RWPE2 (cell line): ENCODE data around the gene ELL.

Source experiments
- ATAC-seq: fragments of 200-7000 bp; cut with Tn5 transposase; 3 replicates; pipeline ENCODE4 v1.9.1; 2021; ENCODE audit warnings: low read depth
- DNase-seq: peaks from one replicate; pipeline ENCODE4 v3.0.0-alpha.2; 2020; ENCODE audit warnings: low spot score
- H3K27ac ChIP-seq: fragments of 450-650 bp; 2 replicates; pipeline ENCODE4 v1.5.1; 2017; ENCODE audit warnings: mild to moderate bottlenecking; ENCODE audit not compliant: poor library complexity, severe bottlenecking
- H3K27me3 ChIP-seq: fragments of 250-450 bp; sonication (Bioruptor Pico); 2 replicates; pipeline ENCODE4 v1.5.1; 2021; ENCODE audit warnings: mild to moderate bottlenecking, moderate library complexity; ENCODE audit not compliant: insufficient read depth, poor library complexity, severe bottlenecking
- H3K36me3 ChIP-seq: fragments of 250-450 bp; sonication (Bioruptor Pico); 2 replicates; pipeline ENCODE4 v1.5.1; 2020; ENCODE audit warnings: low read depth, mild to moderate bottlenecking, moderate library complexity
- H3K4me1 ChIP-seq: fragments of 250-450 bp; sonication (Bioruptor Pico); 2 replicates; pipeline ENCODE4 v1.5.1; 2021; ENCODE audit warnings: mild to moderate bottlenecking, moderate library complexity; ENCODE audit not compliant: insufficient read depth, poor library complexity, severe bottlenecking
- H3K4me3 ChIP-seq: fragments of 250-450 bp; sonication (Bioruptor Pico); 2 replicates; pipeline ENCODE4 v1.5.1; 2021; ENCODE audit warnings: mild to moderate bottlenecking, moderate library complexity; ENCODE audit not compliant: severe bottlenecking
- H3K9me3 ChIP-seq: fragments of 250-450 bp; sonication (Bioruptor Pico); 2 replicates; pipeline ENCODE4 v1.5.1; 2021; ENCODE audit warnings: mild to moderate bottlenecking, moderate library complexity; ENCODE audit not compliant: severe bottlenecking
- CTCF ChIP-seq: fragments of 450-650 bp; IDR thresholded peaks from one replicate; pipeline ENCODE4 v1.5.1; 2017; ENCODE audit warnings: mild to moderate bottlenecking, moderate library complexity; ENCODE audit not compliant: poor library complexity, severe bottlenecking

Gene ELL

DNA sequence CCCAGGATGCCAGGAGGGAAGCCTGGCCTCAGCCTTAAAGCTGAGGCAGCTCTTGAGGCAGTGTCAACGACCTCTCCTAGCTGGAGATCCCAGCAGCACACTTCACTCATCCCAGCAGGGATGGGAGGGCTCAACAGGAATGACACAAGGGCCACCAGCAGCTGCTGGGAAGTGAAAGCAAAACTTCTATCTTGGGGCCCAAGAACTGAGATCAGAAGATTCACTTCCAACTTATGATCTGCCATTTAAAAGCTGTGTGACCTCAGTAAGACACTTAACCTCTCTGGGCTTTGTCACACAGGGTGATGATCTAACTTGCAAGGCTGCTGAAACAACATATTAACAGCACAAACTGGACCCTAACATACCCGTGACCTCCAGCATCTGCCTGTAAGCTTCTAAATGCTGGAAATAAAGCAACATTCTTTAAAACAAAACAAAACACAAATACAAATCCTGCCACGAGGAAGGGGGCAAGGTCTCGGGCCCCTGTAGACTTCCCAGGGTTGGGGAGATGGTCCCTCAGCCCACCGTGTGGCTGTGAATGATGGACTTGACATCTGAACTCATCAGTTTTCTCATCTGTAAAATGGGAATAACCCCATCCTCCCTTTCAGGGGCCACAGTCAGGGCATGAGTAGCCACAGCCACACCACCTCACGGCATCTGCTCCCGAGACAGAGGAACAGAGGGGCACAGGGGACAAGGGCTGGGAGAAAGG lies 22.7 kb downstream of the ELL start:
- no peak overlapping the region for H3K4me3 ChIP-seq
- H3K36me3 ChIP-seq, result no peaks in the 10 kb centered on the region
- no peak overlapping the region for H3K27ac ChIP-seq
- ATAC-seq (no peak), DNase-seq (no peak)
- no peak for TF ChIP-seq CTCF
- H3K27me3 ChIP-seq, result no peaks in the 10 kb centered on the region
- no peaks in the 10 kb centered on the region for H3K9me3 ChIP-seq
- peaks cover 24% of the 10 kb centered on the region for H3K4me1 ChIP-seq

- H3K4me3 ChIP-seq, result no peak overlapping the region
- peaks cover 24% of the 10 kb centered on the region for H3K4me1 ChIP-seq
- DNase-seq, result no peak
- TF ChIP-seq CTCF, result no peak
- no peaks in the 10 kb centered on the region for H3K36me3 ChIP-seq
- H3K9me3 ChIP-seq, result no peaks in the 10 kb centered on the region
- H3K27ac ChIP-seq, result peak overlapping the region; percentile 76
- no peaks in the 10 kb centered on the region for H3K27me3 ChIP-seq
- no peak for ATAC-seq
These were observed 25.0 kb downstream of the ELL start for GRCh38 chr19:18496980-18497256.

GRCh38 chr19:18496167-18496979 lies 25.5 kb downstream of the ELL start:
- Histone ChIP-seq H3K4me3 (no peak overlapping the region), H3K9me3 (no peaks in the 10 kb centered on the region), H3K27me3 (no peaks in the 10 kb centered on the region), H3K36me3 (no peaks in the 10 kb centered on the region), H3K27ac (peak overlapping the region; percentile 76), H3K4me1 (peaks cover 24% of the 10 kb centered on the region)
- peak; percentile 29 for TF ChIP-seq CTCF
- ATAC-seq (peak; percentile 99), DNase-seq (no peak)

DNA sequence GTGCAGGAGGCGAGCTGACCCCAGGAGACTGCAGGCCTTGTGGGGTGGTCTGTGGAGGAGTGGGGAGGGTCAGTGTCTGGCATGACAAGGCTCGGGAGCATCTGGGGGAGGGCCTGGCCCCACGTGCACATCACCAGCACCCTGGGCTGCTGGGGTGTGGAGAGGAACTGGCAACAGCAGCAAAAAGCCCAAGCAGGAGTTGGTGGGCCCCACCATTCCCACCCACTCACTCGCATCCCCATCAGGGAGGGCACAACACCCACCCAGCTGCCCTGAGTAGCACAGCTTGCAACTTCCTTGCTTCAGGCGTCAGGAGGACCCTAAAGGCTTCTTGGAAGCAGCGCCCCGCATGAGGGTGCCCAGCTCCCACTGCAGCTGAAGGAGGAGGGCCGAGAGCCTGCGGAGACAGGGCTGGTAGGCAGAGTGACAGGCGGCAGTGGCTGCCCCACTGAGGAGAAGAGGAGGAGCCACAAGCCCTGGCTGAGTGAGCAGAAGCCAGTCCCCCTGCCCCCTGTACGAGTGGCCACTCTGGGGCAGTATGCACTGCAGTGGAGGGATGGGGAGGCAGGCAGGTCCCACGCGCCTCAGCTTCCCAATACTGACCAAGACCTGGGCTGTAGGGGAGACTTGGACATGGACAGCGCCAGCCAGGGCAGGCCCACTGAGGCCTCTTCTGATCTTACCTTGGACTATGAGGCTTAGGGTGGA lies 26.5 kb downstream of the ELL start:
- H3K36me3 ChIP-seq, result no peaks in the 10 kb centered on the region

More for the DNA sequence above, 26.5 kb downstream of the ELL start:
- no peak overlapping the region for H3K4me3 ChIP-seq
- peak overlapping the region; percentile 76 for H3K27ac ChIP-seq
- no peaks in the 10 kb centered on the region for H3K27me3 ChIP-seq
- no peak for DNase-seq
- no peak for TF ChIP-seq CTCF
- ATAC-seq, result no peak
- H3K9me3 ChIP-seq, result no peaks in the 10 kb centered on the region
- H3K4me1 ChIP-seq, result peaks cover 24% of the 10 kb centered on the region
